ENCODE measurements around the gene CTNNA2.
"Not testable (repeated sequence)": the region's sequence is repeated elsewhere in the genome, so short reads cannot be mapped to it uniquely, and the experiment has no call there.

The CTNNA2 gene

DNA sequence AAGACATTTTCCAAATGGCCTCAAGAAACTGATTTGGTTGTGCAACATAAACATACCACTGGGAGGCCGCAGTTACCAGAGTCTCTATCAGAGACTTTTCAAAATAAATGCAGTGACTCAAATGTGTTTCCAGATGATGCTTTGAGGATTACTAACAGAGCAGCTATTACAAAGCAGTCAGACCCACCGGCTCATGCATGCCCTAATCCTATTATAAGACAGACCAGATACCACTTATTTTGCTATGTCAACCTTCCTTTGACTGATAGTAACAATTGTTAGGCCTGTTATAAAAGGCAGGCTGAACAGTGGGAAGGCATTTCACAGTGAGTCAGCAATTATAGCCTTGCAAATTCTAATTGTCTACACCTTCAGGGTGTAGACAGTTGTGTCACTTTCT, 574.0 kb downstream of the CTNNA2 start:
- no peak for DNase-seq (ENCODE audit: low read depth)

DNA sequence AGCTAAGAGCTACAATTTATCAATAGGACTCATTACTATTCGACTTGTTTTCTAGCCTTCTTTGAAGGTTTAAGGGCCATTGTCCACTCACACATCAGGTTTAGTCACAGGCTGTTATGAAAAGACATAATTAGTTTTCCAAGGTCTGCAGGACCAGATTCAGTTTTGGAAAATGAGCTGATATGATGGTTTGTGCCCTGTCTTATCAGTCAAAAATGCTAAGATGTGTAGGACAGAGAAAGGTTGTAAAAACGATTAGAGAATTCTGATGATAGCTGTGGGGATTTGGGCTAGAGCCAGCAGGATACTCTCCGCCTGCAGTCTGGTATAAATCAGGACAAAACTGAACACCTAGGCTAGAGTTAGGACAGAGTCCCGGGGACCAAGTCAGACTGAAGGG, 578.4 kb downstream of the CTNNA2 start:
- no peak for DNase-seq (ENCODE audit: low read depth)

DNA sequence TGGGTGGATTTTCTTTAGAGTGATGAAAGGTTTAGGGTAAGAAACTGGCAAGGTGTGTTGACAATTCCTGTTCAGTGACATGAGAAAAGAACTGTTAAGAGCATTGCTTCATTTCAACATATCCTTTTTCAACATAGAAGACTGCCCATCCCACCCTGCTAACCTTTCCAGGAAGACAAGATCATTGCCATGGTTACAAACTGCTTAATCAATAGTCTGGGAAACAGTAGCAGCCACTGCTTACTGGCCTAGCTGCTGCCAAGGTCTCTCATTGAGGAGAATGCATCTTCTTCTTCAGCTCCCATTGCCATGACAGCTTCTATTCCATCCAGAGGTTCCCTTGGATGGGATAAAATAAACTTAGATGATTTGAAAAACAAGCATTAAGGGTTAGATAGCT, 579.6 kb downstream of the CTNNA2 start:
- no peak for DNase-seq (ENCODE audit: low read depth)

DNA sequence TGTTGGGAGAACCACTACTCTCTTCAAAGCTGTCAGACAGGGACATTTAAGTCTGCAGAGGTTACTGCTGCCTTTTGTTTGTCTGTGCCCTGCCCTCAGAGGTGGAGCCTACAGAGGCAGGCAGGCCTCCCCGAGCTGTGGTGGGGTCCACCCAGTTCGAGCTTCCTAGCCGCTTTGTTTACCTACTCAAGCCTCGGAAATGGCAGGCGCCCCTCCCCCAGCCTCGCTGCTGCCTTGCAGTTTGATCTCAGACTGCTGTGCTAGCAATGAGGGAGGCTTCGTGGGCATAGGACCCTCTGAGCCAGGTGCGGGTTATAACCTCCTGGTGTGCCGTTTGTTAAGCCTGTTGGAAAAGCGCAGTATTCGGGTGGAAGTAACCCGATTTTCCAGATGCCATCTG, 585.7 kb downstream of the CTNNA2 start:
- DNase-seq (ENCODE audit: low read depth), result not testable (repeated sequence)

DNA sequence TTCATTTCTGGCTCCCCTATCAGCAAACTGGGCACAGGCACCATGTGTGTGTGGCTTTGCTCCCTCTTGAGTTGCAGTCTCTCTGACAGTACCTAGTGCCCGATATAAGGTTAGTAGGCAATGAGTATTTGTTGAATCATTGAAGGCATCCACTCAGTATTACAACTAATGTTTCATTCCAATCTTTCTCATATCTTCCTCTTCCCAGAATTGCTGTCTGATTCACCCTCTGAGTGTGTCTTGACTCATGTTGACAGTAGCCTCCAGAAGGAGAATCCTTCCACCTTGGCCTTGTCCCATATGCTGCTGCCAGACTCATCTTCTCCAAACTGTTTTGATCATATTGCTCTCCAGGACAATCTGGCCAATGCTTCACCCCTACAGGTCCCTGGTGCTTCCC, 589.2 kb downstream of the CTNNA2 start:
- no peak for DNase-seq (ENCODE audit: low read depth)

DNA sequence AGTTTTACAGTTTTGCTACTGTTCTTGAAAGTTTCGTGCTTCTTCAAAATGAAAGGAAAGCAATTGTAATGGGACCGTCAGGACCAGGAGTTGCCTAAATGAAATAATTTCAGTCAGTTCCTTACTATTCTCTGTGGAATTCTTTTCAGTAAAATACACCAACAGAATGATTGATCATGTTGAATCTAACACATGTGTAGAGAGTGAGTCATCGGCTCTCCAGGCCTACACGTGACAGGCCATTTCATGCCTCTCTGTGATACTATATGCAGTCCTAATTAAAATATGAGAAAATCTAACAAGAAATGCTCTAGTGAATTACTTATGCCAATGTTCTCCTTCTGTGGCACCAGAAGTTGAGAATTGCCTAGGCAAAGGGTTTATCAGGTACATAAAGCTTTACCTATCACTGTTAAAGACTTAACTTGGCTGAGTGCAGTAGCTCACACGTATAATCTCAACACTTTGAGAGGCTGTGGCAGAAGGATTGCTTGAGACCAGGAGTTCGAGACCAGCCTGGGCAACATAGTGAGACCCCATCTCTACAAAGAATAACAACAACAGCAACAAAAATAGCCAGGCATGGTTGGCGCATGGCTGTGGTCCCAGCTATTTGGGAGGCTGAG, 592.3 kb downstream of the CTNNA2 start:
- DNase-seq (ENCODE audit: low read depth), result no peak

DNA sequence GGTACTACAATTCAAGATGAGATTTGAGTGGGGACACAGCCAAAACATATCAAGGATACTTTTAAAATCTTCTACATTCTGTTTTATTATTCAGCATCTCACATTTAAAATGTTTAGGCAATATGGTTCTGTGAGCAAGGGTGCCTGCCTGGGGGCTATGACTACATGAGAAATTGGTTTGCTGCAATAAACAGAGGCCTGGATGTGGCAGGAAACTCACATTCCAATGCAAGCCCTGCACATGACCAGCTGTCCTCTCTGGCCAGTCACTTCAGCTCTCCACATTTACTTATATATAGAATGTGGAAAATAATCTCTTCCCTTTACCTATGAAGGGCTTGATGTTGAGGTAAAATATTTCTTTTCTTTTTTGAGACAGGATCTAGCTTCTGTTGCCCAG, 598.3 kb downstream of the CTNNA2 start:
- no peak for DNase-seq (ENCODE audit: low read depth)

DNA sequence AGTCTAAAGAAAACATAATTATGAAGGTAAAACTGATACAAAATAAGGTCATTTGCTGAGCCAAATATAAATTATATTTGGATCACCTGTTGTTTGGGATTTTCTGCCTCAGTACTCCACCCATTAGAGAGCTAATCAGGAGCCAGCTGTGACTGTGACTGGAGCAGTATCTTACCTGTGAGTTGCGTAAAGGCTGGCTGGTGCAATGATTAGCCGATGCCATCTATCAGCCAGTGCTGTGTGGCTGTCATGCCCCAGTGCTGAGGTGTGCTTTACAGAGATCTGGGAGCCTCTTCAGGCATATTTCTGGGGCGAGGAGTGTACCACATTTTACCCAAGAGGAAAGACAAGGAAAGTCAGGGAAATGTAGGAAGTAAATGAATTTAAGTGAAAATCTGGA, 599.9 kb downstream of the CTNNA2 start:
- DNase-seq (ENCODE audit: low read depth), result no peak

DNA sequence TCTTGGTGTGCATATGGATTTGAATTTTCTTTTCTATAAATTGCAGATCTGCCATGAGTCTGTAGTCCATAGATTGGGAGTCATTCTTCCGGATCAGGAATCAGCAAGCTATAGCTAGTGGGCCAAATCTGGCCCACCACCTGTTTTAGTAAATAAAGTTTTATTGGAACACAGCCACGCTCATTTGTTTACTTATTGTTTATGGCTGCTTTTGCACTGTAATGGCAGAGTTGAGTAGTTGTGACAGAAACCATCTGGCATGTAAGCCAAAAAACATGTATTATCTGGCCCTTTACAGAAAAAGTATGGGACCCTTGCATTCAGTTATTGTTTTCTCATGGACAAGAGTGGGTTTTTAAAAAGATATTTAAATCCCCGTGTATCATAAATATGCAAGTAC, 600.5 kb downstream of the CTNNA2 start:
- DNase-seq (ENCODE audit: low read depth), result no peak

DNA sequence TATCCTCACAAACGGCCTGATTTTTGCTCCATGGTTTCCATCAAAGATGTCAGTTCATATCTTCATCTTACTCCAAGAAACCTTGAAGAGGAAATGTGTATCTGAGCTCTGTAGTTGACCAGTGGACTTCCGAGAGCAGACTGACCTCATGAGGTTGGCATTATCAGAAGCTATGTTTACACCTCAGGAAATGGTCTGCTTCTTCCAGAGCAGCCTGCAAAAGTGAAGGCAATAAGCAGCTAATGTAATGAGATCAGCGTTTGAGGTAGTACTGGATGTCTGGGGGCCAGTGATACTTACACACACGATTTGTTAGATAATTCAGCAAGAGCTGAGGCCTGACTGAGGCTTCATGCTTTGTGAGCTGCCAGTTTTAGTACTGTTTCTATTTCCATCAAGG, 602.0 kb downstream of the CTNNA2 start:
- no peak for DNase-seq (ENCODE audit: low read depth)

DNA sequence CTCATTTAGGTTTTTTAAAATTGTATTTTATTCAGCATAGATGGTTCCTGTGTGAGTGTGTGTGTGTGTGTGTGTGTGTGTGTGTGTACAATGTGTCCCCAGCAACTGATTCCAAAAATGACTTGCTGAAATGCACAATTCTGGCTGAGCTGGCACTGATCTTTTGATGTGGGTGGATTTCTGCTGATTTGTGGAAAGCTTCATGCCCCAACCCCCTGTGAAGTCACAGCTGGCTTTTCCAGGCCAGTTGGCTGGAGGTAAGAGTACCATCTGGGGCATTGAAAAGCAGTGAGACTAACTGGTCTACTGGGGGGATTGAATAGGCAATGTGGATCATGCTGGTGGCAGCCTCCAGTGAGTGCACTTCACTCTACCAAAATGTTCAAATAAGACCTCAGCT, 604.5 kb downstream of the CTNNA2 start:
- DNase-seq (ENCODE audit: low read depth), result no peak

DNA sequence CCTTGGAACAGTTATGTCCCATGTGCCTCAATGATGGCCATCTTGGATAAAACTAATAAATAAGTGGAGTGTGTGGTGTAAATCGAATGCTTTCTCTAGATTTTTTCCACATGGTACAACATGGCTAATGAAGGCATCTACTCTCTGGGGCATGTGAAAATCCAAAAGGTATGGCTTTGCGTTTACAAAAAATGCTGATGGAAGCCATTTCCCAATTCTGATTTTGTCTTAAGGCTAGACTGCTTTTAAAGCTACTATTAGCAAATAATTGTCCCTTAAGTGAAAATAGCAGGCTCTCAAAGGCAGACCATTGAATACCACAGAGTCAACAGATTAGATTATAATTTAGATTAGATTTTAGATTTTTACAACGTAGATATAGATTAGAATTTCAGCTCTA, 608.0 kb downstream of the CTNNA2 start:
- no peak for DNase-seq (ENCODE audit: low read depth)

DNA sequence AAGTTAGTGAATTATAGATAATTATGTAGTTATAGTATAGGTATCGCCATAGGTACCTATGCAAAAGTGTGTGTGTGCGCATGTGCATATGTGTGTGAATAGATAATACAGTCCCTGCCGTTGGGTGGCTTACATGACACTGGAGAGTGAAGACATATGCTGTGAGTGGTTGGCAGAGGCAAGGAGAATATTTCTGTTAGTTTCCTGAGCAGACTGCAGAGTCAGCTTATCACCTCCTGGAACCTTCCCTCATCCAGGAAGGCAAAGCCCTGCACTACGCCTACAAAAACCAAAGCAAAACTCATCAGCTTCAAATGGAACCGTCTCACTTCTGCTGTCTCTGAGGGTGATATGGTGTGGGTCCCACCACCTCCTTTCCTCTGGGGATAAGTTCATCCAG, 609.8 kb downstream of the CTNNA2 start:
- no peak for DNase-seq (ENCODE audit: low read depth)

DNA sequence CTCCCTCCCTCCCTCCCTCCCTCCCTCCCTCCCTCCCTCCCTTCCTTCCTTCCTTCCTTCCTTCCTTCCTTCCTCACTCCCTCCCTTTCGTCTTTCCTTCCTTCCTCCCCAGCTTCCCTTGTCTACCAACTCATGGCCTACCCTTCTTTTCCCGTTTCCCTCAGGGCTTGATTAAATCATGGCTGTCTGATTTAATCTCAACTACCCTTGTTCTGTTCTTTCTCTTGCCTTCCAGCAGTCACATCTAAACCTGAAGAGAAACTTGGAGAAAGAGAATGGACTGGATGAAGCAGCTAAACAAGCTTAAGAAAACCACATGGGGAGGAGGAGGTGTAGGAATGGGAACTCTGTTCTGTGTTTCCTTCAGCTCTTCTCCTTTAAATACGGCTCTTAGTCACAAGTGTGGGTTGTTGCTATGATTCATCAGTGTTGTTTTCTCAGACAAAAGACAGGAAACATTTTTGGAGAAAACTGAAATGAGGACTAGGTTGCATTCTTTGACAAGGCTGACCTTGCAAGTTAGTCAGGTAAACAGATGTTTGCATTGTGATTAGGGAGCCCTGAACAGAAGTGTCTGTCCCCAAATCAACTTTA, 613.8 kb downstream of the CTNNA2 start:
- no peak for DNase-seq (ENCODE audit: low read depth)

DNA sequence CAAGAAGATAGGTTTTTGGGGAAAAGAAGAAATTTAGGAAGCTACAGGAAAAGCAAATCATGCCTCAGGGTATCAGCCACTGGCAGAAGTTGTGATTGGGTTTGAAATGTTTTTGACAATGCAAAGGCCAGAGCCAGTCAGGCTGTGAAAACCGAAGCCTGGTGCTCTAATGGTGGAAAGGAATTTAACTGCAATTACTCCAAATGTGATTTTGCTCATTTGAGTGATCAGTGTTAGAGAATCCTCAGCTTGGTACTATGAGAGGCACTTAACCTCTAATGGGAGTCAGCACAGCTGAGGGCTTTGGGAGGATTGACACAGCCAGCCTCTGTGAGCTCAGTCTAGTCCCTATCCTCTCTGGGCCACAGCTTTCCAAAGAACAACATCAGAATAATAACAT, 615.2 kb downstream of the CTNNA2 start:
- no peak for DNase-seq (ENCODE audit: low read depth)

DNA sequence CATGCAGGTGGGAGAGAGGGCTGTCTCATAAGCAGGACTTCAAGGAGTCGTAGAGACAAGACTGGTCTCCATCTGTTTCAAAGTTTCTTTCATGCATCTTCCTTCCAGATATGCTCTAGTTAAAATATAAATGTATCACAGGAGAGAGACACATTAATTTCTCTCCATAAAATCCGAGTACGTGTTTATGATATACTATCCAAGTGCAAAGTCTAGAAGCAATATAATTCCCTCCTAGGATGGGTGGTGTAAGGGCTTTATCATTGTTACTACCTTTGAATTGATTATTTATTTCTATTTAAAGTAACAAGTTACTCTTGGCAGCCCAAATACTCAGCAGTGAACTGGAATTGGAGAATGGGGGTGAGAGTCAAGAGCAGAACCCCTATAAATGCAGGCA, 619.4 kb downstream of the CTNNA2 start:
- DNase-seq (ENCODE audit: low read depth), result no peak

DNA sequence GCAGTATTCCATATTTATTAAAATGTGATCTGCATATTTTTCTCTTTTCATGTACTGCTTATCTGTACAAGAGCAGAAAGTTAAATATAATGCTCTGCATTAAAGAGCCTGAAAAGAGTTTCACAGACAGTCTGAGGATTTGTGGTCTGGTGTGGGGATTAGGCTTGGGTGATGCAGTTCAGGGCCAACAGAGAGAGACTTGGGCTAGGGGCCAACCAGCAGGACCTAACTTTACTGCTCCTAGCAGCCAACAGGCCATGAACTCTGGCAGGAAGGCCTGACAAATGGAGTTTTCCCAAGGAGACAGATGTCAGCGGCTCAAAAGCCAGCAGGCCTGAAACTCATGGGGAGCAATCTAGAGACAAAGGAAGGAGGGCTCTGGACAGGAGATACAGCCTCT, 622.1 kb downstream of the CTNNA2 start:
- DNase-seq (ENCODE audit: low read depth), result no peak

DNA sequence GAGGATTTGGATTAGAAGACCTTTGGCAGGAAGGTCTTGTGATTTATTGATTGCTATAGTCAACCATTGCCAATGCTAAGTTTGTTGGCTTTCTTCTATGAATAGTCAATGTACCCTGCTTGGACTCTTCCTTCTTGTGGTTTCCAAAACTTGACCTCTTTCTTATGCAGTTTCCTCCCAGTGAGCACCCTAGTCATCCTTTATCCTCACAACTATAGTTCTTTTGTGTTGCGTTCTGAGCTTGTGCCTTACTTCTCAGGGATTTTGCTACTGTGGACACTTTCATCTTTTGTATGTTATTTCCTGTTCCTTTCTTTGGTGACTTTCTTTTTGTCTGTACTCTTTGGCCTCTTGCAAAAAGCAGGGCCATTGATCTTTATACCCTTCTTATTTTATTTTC, 623.5 kb downstream of the CTNNA2 start:
- DNase-seq (ENCODE audit: low read depth), result no peak

DNA sequence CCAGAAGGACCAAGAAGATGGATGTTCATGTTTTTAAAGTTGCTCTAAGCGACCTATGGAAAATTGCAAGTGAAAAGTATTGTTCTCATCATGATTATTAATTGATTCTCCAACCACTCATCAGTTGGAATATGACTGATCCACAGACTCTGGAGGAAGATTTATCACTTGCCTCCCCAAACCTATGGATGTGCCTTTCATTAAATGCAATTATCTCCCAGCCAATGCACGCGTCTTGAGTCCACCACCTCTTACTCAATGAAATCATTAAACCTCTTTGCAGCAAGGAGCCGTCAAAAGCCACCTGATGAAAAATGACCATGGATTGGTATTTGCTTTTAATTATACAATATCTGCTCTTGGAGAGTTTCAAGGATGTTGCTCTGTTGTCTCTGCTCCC, 626.1 kb downstream of the CTNNA2 start:
- no peak for DNase-seq (ENCODE audit: low read depth)

DNA sequence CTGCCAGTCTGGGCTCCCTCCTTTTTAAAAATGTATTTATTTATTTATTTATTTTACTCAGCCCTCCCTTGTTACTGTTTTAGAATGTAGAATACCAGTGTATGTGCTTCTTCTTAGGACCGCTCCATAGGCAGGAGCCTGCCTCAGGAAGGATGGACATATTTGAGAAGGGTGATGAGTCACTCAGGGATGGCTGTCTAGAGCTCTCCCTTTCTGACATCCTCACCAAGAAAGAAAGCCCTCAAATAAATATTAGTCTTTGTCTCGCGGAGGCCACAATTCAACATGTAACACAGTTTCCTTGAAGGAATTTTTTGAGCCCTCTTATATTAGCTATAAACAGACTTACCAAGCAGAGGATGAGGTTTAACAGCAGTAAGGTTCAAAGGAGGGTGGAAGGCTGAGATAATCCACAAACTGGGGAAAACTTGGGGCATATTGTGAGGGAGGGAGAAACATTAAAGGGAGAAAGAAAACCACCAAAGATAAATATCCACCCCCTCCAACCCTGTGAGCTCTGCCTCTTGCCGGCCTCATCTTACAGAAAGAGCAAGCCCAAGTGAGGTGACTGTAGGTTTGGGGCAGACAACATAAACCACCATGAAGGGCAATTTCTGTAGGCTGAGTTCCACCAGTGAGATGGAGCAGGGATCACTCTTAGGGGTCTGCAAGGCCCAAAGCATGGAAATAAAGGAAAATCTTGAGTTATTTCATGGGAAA, 628.3 kb downstream of the CTNNA2 start:
- DNase-seq (ENCODE audit: low read depth), result no peak

DNA sequence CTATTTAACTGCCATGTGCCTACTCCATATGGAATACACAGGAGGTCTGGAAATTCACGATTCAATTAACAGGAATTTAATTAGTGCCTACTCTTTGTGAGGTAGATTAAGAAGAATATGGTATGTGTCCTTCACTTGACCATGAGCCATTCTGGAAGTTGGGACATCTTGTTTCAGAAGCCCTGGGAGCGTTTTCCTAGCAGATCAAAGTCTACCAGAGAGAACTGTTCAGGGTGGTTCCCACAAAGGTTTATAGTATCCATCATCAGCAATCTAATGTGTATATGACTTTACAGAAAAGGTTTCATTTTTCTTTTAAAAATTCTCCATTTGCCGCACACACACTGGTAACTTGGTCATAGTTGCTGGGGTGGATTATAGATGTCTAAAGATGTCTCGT, 632.6 kb downstream of the CTNNA2 start:
- DNase-seq (ENCODE audit: low read depth), result no peak

DNA sequence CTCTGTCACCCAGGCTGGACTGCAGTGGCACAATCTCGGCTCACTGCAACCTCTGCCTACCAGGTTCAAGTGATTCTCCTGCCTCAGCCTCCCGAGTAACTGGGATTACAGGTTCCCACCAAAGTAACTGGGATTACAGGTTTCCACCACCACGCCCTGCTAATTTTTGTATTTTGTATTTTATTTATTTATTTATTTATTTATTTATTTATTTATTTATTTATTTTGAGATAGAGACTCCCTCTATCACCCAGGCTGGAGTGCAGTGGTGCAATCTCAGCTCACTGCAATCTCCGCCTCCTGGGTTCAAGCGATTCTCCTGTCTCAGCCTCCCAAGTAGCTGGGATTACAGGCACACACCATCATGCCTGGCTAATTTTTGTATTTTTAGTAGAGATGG, 633.9 kb downstream of the CTNNA2 start:
- DNase-seq (ENCODE audit: low read depth), result not testable (repeated sequence)

DNA sequence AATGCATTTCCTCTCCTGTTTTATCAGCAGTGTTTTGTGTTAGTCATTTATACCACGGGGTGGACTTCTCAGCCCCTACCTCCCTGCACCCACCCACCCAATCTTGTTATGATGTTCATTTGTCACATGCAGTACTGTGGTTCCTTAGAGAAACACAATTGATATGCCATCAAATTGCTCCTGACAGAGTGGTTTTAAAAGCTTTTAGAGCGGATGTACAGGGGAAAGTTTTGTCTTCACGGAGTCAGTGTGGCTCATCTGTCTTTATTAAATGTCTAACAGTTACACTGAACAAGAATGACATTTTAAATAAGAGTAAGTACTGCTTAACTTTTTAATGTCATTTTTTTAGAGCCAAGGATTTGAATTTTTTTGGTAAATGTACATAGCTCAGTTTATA, 634.8 kb downstream of the CTNNA2 start:
- no peak for DNase-seq (ENCODE audit: low read depth)

DNA sequence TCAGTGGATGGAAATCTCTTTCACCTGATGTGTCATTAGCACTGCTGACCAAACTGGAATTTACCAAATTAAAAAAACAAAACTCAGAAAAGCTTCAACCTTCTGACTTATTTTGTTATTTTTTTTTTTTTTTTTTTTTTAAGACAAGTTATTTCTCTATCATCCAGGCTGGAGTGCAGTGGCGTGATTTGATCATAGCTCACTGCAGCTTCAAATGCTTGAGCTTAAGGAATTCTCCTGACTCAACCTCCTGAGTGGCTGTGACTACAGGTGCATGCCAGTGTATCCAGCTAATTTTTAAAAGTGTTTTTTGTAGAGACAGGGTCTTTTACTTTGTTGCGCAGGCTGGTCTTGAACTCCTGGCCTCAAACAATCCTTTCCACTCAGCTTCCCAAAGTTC, 636.1 kb downstream of the CTNNA2 start:
- no peak for DNase-seq (ENCODE audit: low read depth)

All from stimulated activated CD4-positive, alpha-beta T cell treated with anti-CD3 and anti-CD28 coated beads, Interleukin-2, amount 100 ng/mL, for 4 hours (primary cell).